Fibroblast of lung (primary cell): Measurements from ENCODE around the gene HNRNPF.

ENCODE experiments used
- EZH2 ChIP-seq: IDR thresholded peaks from 2 replicates; pipeline ENCODE4 v1.5.1; 2012; ENCODE audit warnings: low read length, control low read depth, mild to moderate bottlenecking; ENCODE audit errors: missing control alignments
- TF ChIP-seq, protein P1 (sequence below), 2 donors: IDR thresholded peaks in 1 of 2; conservative IDR thresholded peaks in 1 of 2; 1 replicate in 1 of 2; 2 replicates in 1 of 2; pipeline ENCODE4 v1.5.1; 2011 to 2012; ENCODE audit warnings: low read length in 2 of 2, control low read depth in 1 of 2, inconsistent platforms in 1 of 2, low read depth in 1 of 2, mild to moderate bottlenecking in 1 of 2

DNA sequence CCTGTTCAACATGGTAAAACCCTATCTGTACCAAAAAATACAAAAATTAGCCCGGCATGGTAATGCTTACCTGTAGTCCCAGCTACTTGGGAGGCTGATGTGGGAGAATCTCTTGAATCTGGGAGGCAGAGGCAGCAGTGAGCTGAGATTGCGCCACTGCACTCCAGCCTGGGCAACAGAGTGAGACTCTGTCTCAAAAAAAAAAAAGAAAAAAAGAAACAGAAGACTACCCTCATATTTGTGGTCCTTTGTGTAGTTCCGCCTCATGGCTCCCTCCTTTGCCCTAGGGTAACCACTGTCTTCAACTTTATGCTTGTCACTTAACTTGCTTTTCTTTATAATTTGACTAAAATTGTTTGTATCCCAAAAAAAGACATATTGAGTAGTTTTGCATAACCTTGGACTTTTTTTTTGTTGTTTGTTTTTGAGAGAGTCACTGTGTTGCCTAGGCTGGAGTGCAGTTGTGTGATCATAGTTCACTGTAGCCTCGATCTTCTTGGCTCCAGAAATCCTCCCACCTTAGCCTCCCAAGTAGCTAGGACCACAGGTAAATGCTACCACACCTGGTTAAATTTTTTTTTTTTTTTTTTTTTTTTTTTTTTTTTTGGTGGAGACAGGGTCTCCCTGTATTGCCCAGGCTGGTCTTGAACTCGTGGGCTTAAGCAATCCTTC is 31.6 kb upstream of the HNRNPF start:
- TF ChIP-seq, protein P1, sequence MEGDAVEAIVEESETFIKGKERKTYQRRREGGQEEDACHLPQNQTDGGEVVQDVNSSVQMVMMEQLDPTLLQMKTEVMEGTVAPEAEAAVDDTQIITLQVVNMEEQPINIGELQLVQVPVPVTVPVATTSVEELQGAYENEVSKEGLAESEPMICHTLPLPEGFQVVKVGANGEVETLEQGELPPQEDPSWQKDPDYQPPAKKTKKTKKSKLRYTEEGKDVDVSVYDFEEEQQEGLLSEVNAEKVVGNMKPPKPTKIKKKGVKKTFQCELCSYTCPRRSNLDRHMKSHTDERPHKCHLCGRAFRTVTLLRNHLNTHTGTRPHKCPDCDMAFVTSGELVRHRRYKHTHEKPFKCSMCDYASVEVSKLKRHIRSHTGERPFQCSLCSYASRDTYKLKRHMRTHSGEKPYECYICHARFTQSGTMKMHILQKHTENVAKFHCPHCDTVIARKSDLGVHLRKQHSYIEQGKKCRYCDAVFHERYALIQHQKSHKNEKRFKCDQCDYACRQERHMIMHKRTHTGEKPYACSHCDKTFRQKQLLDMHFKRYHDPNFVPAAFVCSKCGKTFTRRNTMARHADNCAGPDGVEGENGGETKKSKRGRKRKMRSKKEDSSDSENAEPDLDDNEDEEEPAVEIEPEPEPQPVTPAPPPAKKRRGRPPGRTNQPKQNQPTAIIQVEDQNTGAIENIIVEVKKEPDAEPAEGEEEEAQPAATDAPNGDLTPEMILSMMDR (conservative IDR thresholded peaks at IDR 0.05 in 1 of 2, IDR thresholded peaks at IDR 0.05 in 1 of 2; ENCODE audit: low read depth in 1 of 2, low read length in 2 of 2): no peak
- no peak for TF ChIP-seq EZH2
